ENCODE measurements around the gene STARD9. TPM values are rescaled to one million over a fixed set of nuclear protein-coding genes. Genes with fewer than 3 reads are reported as not detected.

Gene STARD9
- total and polyA plus RNA-seq, 2 of the 4 experiments (the other 2 are of a cell fraction) = 2.0 to 3.2 TPM

DNA sequence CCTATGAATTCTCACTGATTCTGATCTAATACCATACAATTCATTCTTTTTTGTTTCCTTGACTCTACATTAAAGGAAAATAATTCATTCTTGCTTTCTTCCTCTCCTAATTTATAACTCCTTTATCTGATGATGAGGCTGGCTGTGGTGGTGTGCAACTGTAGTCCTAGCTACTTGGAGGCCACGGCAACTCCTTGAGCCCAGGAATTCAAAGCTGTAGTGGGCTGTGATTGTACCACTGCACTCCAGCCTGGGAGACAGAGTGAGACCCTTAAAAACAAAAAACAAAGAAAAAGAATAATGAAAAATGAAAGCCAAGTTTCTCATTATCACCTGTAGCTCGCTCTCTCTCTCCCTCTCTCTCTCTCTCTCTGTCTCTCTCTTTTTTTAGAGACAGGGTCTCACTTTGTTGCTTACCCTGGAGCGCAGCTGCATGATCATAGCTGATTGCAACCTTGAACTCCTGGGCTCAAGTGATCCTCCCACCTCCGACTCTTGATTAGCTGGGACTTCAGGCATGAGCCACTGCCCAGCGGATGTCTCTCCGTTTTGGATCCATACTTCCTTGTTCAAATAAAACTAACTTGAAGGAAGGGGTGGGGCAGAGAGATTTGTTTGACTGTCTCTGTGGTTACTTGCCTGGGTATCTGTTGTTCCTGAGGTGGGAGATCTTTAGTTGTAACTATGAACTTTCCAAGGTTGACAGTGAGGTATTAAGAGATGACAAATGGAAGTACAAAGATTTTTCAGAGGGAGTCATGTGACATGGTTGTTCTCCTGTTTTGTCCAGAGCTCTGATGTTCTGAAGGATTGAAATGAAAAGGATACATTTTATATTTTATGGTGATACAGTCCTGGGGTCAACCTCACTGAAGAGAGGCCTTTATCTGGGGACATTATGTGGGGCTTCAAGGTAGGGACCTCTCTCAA, 46.9 kb downstream of the STARD9 start:
- H3K4me1 ChIP-seq (ENCODE audit: control insufficient read depth, insufficient read depth, low read length) = no peaks in the 10 kb centered on the region
- H2BK120ac ChIP-seq (ENCODE audit: low read depth, low read length) = no peak overlapping the region
- no peak overlapping the region for H3K4ac ChIP-seq (ENCODE audit: low read depth, low read length)
- H3K9me1 ChIP-seq (ENCODE audit: insufficient read depth, low read length) = no peaks in the 10 kb centered on the region
- no peaks in the 10 kb centered on the region for H3K9me3 ChIP-seq (ENCODE audit: control insufficient read depth, insufficient read depth, low read length)
- peaks cover 3% of the 10 kb centered on the region; the same call in 1 of the 2 replicates for H3K36me3 ChIP-seq (ENCODE audit: control insufficient read depth, insufficient read depth, low read length)
- no peak overlapping the region for H4K5ac ChIP-seq (ENCODE audit: low read depth, low read length)
- ChIA-PET POLR2A (ENCODE audit: unreplicated experiment) (no interaction called here), CTCF (interaction anchor here (0.5 kb wide), 1 partner anchor 151 kb away, joined by 3 read pairs; no protein-coding TSS in a partner anchor)
- no peak overlapping the region for H2AK5ac ChIP-seq (ENCODE audit: low read depth, low read length)
- intact Hi-C loops (cut with micrococcal nuclease) (no loop called here), dilution Hi-C loops (cut with HindIII; ENCODE audit: low sequenced_read_pairs, unreplicated experiment) (no loop called here), in situ Hi-C loops (cut with MboI; ENCODE audit: low sequenced_read_pairs) (no loop called here)
- no peak overlapping the region for H2BK15ac ChIP-seq (ENCODE audit: low read depth, low read length)
- H3K9ac ChIP-seq (ENCODE audit: low read depth, low read length) = no peak overlapping the region
- no TSS peak for BruUV-seq (replicated peaks)
- H4K8ac ChIP-seq (ENCODE audit: low read depth in 2 of 2, low read length in 2 of 2) = no peak overlapping the region
- H4K20me1 ChIP-seq (ENCODE audit: insufficient read depth, low read length) = no peaks in the 10 kb centered on the region
- H3K79me1 ChIP-seq (ENCODE audit: low read depth in 1 of 2, low read length in 2 of 2) = peaks cover 3 to 10% of the 10 kb centered on the region in 2 experiments; a peak in 1 of 4 replicates
- no peak overlapping the region for H3K18ac ChIP-seq (ENCODE audit: low read depth, low read length)
- no peak overlapping the region for H3K23ac ChIP-seq (ENCODE audit: low read depth, low read length)
- no peaks in the 10 kb centered on the region for H3K27me3 ChIP-seq (ENCODE audit: control insufficient read depth, insufficient read depth, low read length)
- H3K4me2 ChIP-seq (ENCODE audit: low read depth, low read length) = no peak overlapping the region
- no peak overlapping the region for H3K4me3 ChIP-seq (ENCODE audit: insufficient read depth, low read depth, low read length)
- no peak overlapping the region for H2AK9ac ChIP-seq (replicated peaks; ENCODE audit: low read depth, low read length, poor library complexity)
- H4K91ac ChIP-seq (ENCODE audit: insufficient read depth, low read depth, low read length) = no peak overlapping the region
- ATAC-seq (ENCODE audit: low read depth) (no peak), DNase-seq (no peak)
- H3K27ac ChIP-seq (ENCODE audit: insufficient read depth, low read length) = no peak overlapping the region
- 89% methylated on average over 4 of the region's 6 CpGs; no CpG with 5 or more reads in 1 of the 2 experiments for WGBS, 2 experiments (ENCODE audit: extremely low coverage in 2 of 2, insufficient read length in 1 of 2)
- H2BK5ac ChIP-seq (ENCODE audit: low read depth, low read length, poor library complexity, severe bottlenecking) = no peak overlapping the region
- no peak overlapping the region for H3K14ac ChIP-seq (replicated peaks; ENCODE audit: low read depth, low read length)
- no peak overlapping the region for H2AFZ ChIP-seq (replicated peaks; ENCODE audit: low read length, poor library complexity)
- H3K56ac ChIP-seq (ENCODE audit: extremely low read depth, insufficient read depth, low read length) = no peak overlapping the region
- H2BK20ac ChIP-seq (ENCODE audit: low read depth, low read length) = no peak overlapping the region
- TF ChIP-seq CEBPB (IDR thresholded peaks at IDR 0.05; ENCODE audit: low read depth, low read length) = no peak
- TF ChIP-seq SMC3 (IDR thresholded peaks at IDR 0.05; ENCODE audit: low read depth, low read length) = no peak
- no peak for TF ChIP-seq RFX5 (IDR thresholded peaks at IDR 0.05; ENCODE audit: low read depth, low read length)
- TF ChIP-seq, protein P1, sequence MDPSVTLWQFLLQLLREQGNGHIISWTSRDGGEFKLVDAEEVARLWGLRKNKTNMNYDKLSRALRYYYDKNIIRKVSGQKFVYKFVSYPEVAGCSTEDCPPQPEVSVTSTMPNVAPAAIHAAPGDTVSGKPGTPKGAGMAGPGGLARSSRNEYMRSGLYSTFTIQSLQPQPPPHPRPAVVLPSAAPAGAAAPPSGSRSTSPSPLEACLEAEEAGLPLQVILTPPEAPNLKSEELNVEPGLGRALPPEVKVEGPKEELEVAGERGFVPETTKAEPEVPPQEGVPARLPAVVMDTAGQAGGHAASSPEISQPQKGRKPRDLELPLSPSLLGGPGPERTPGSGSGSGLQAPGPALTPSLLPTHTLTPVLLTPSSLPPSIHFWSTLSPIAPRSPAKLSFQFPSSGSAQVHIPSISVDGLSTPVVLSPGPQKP (IDR thresholded peaks at IDR 0.05; ENCODE audit: borderline replicate concordance, low read depth, low read length) = no peak
- TF ChIP-seq BHLHE40 (IDR thresholded peaks at IDR 0.05; ENCODE audit: low read depth, low read length) = no peak
- TF ChIP-seq MAZ (IDR thresholded peaks at IDR 0.05; ENCODE audit: borderline replicate concordance, low read depth, low read length) = no peak
- no peak for TF ChIP-seq POLR2A (IDR thresholded peaks at IDR 0.05; ENCODE audit: low read depth, low read length)
- no peak for TF ChIP-seq FOS (IDR thresholded peaks at IDR 0.05; ENCODE audit: low read depth, low read length)
- no peak for TF ChIP-seq NFE2L2 (IDR thresholded peaks at IDR 0.05; ENCODE audit: low read depth, low read length)
- TF ChIP-seq RAD21 (IDR thresholded peaks at IDR 0.05; ENCODE audit: low read length) = no peak
- TF ChIP-seq, protein P2, sequence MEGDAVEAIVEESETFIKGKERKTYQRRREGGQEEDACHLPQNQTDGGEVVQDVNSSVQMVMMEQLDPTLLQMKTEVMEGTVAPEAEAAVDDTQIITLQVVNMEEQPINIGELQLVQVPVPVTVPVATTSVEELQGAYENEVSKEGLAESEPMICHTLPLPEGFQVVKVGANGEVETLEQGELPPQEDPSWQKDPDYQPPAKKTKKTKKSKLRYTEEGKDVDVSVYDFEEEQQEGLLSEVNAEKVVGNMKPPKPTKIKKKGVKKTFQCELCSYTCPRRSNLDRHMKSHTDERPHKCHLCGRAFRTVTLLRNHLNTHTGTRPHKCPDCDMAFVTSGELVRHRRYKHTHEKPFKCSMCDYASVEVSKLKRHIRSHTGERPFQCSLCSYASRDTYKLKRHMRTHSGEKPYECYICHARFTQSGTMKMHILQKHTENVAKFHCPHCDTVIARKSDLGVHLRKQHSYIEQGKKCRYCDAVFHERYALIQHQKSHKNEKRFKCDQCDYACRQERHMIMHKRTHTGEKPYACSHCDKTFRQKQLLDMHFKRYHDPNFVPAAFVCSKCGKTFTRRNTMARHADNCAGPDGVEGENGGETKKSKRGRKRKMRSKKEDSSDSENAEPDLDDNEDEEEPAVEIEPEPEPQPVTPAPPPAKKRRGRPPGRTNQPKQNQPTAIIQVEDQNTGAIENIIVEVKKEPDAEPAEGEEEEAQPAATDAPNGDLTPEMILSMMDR (conservative IDR thresholded peaks at IDR 0.05; ENCODE audit: low read depth, low read length) = no peak
- TF ChIP-seq, protein P3, sequence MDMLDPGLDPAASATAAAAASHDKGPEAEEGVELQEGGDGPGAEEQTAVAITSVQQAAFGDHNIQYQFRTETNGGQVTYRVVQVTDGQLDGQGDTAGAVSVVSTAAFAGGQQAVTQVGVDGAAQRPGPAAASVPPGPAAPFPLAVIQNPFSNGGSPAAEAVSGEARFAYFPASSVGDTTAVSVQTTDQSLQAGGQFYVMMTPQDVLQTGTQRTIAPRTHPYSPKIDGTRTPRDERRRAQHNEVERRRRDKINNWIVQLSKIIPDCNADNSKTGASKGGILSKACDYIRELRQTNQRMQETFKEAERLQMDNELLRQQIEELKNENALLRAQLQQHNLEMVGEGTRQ (IDR thresholded peaks at IDR 0.05; ENCODE audit: low read depth, low read length) = no peak
- TF ChIP-seq MXI1 (IDR thresholded peaks at IDR 0.05; ENCODE audit: borderline replicate concordance, low read depth, low read length) = no peak
- no peak for TF ChIP-seq RCOR1 (IDR thresholded peaks at IDR 0.05; ENCODE audit: insufficient replicate concordance, low read length)

All from IMR-90 (cell line).